HG03135 (cell line): ENCODE measurements around the gene TREML1.

ENCODE experiments used
- ATAC-seq: cut with Tn5 transposase; IDR thresholded peaks from one replicate; pipeline ENCODE4 v1.9.1; 2021; ENCODE audit warnings: mild to moderate bottlenecking, moderate library complexity; ENCODE audit not compliant: unreplicated experiment

TREML1 gene

GRCh38 chr6:41179163-41179562, 25.0 kb upstream of the TREML1 start:
- ATAC-seq: no peak

DNA sequence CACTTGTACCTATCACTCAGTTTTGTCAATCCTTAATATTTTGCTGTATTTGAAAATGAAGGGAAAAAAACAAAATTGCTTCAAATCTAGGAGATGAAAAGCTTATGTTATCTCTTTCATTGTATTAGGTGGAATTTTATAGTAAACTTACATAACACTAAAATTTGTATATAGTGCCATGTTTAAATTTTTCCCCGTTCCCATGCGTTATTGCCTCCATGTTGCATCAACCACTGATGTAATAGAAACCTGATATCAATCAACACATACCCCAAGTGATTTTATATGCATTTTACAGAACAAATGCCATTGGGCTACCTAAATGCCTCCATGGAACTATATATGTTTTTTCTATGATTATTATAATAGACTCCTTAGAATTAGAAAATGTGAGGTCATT, 23.5 kb upstream of the TREML1 start:
- no peak for ATAC-seq

GRCh38 chr6:41177287-41177686, 23.1 kb upstream of the TREML1 start:
- ATAC-seq: no peak

GRCh38 chr6:41176189-41176588, 22.0 kb upstream of the TREML1 start:
- ATAC-seq: no peak

GRCh38 chr6:41175084-41175483, 20.9 kb upstream of the TREML1 start:
- no peak for ATAC-seq

DNA sequence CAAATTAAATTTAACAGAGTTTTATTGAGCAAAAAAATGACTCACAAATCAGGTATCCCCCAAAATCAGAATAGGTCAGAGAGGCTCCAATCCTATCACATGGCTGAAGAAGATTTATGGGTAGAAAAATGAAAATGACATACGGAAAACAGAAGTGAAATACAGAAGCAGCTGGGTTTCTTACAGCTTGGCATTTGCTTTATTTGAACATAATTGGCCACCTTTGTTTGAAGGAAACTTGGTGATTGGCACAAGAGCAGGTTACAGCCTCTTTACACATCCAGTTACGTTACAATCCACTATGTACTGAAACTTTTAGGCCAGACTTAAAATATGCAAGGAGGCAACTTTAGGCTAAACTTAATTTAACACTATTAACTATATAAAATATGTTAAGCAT, 20.5 kb upstream of the TREML1 start:
- ATAC-seq: no peak

DNA sequence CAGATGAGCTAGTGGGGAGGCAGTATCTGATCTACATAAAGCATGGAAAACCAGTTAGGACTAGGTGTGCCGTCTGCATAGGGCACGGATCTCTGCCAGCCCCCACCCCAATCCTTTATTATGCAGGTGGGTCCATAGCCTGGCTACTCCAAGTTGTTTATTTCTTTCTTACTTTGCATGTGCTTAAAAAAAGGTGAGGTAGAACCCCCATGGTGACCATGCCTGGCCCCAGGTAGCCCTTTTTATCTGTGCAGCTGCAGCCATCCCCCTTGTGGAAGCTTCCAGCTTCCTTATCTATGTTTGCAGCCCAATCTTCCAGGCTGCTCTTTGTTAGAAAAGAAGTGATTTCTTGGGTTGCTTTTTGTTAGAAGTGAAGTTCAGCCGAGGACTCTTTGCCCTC, 17.8 kb upstream of the TREML1 start:
- no peak for ATAC-seq

DNA sequence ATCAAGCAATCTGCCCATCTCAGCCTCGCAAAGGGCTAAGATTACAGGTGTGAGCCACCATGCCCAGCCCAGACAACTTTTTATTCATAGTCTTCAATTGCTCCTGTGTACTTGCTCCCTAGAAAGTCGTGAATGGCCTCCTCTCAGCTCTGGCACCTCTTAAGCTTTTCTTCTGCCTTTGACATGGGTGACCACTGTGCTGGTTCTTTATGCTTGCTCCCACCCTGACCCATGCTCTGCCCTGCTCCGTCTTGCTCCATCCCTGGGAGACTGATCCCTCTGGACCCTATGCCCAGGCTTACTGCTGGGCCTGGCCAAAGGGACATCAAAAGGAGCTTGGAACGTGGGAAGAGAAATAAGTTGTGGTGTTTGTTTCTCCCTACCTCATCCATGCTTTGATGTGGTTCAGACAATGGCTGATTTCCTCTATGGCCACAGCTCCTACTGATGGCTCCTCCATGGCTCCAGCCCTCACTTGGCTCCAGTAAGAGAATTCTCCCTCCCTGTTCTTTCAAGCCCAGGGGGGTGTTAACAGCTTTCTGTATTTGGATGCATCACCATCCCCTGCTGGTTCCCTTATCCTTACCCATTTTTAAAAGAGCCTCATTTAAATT, 16.5 kb upstream of the TREML1 start:
- no peak for ATAC-seq

- no peak for ATAC-seq
Measured at GRCh38 chr6:41167173-41167963, 13.2 kb upstream of the TREML1 start.

DNA sequence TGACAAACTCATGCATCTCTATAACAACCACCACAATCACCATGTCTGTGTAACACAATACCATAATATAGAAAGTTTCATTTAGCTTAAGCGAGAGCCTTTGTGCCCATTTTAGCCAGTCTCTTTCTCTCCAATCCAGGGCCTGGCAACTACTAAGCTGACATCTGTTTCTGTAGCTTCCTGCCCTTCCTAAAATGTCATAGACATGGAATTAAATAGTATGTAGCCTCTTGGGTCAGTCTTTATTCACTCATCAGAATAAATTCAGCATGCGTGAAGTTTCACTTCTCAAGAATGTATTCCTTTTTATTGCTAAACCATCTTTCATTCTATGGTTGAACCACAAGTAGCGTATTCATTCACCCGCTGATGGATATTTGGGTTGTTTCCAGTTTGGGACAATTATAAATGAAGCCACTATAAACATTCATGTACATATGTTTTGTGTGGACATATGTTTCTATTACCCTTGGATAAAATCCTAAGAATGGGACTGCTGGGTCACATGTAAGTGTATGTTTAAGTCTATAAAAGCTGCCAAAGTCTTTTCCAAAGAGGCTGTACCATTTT, 10.5 kb upstream of the TREML1 start:
- no peak for ATAC-seq

DNA sequence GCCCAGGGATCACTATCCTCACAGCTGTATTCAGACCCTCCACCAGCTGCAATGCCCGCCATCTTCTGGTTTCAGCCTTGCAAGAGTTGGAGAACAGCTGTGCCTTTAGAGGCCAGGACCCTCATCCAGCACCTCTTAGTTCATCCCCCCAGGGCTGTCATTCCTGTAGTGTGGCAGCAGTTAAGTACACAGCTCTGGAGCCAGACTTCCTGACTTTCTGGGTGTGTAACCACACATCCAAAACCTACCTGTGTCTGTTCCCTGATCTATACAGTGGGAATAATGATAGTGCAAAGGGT, 9.2 kb upstream of the TREML1 start:
- ATAC-seq: no peak

GRCh38 chr6:41162687-41163418, 8.7 kb upstream of the TREML1 start, which contains the start of gene TREM2:
Gene TREM2, minus strand, starts transcription at chr6:41163116. Its CDS starts 34 bp downstream, at chr6:41163082.
- ATAC-seq: no peak

DNA sequence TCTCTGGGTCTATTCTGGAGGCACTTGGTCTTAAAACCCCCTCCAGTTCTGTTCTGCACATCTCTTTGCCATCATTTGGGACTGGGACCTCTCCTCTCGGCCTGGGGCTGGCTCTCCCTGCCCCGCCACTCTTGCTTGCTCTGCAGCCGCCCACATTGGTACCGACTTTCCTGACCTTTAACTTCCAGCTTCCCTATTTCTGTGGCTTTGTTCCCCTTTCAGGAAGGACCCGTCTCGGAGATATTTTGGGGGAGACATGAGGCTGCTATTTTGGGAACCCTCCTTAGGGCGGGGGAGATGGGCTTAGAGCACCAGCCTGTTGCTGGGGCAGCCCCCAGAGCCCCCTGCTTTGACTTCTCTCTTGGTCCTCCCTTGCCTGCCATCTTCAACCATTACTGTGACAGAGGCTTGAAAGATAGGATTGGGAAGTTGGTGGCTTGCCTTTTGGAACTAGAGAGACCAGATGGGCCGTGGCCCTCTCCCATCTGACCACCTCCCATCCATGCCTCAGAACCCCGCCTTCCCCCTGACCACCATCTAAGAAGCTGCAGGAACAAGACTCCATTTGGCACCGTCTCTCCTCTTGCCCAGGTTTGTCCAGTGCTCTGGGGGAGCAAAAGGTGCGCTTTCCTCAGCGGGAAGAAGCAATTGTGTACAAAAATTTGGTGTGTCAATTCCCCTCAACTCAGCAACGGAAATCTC, 7.9 kb upstream of the TREML1 start:
- no peak for ATAC-seq

DNA sequence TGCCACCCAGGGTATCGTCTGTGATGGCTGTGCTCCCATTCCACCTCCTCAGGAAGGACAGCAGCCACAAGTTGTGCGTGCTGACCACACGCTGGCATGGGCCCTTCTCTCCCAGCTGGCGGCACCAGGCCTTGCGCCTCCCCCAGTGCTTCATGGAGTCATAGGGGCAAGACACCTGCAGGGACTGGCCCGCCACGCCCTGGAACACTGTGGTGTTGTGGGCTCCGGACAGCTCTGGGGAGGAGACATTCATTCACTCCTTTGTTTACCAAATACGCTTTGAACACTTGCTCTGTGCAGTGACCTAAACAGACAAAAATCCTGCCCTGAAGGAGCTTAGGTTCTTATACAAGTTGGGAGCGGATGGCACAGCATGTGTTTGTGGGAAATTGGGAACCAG, 7.2 kb upstream of the TREML1 start:
- ATAC-seq: no peak

DNA sequence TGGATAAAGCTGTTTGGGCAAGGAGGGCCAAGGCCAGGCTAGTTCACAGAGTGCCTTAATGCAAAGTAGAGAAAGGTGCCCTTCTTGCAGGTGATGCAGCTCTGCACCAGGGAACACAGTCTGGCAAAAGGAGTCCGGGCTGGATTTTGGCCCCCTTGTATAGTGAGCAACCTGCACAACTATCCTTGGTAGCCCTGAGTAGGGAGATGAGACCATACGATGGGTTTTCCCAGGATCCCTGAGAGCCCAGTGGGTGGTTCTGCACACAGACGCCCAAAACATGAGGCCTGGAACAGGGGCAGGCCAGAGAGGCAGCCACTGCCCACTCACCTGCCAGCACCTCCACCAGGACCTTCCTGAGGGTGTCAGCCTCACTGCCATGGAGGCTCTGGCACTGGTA, 6.8 kb upstream of the TREML1 start:
- ATAC-seq: no peak

GRCh38 chr6:41159415-41160082, 5.4 kb upstream of the TREML1 start:
- ATAC-seq: no peak

GRCh38 chr6:41157323-41157722, 3.2 kb upstream of the TREML1 start:
- no peak for ATAC-seq

DNA sequence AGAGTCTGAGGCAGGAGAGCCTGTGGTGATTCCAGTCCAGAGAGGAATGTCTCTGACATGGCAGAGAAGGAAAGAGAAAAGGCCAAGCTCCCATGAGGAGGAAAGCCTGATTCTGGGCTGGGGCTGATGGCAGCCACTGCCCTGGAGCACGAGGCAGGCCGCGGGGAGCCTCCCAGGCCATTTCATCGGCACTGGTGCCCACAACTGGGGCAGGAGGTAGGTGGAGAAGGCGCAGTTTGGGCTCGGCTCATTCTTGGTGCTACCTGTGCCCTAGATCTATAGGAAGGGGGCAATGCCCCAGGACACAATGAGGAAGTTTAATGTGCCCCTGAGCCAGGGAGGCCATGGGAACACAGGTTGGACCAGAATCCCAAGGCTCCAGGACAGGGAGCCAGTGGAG, 2.6 kb upstream of the TREML1 start:
- ATAC-seq: no peak

DNA sequence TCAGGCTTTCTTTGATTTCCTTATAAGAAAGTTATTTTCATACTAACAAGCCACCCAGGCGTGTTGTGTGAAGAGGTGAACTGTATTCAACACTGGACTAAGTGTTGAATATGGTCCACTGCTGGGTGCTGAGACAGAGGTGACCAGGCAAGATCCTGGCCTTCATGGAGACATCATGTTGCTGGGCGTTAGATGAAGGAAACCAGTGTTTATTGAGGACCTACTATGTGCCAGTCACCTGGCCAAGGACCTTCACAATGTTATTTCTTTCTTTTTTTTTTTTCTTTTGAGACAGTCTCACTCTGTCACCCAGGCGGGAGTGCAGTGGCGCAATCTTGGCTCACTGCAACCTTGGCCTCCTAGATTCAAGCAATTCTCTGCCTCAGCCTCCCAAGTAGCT, 1.9 kb upstream of the TREML1 start:
- no peak for ATAC-seq

DNA sequence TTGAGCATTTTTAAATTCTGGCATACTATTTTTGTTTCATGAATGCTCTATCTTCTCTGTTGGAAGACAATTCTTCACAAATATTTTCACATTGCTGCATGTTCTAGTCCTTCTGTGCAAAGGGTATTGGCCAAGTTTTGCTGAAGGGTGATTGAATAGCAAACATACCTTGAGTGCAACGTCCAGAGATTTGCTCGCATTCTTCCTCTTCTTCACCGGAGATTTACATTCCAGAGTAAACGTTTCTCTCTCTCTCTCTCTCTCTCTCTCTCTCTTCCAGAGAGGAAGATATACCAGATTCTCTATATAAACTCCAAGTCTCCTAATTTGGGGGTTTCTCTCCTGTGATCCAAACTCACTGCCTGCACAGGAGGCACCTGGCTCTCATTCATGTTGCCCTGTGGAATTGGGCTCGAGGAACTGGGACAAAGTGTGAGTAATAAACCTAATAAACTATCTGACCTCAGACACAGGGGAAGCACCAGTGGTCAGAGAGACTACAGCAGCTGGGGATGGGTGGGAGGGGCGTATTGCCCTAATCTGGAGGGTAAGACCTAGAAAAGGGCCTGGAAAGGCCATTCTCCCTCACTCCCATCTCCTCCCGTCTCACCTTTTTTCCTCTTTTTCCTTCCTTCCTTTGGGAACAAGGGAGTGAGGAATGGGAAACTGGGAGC, 1.1 kb upstream of the TREML1 start:
- no peak for ATAC-seq
